GM19463 (cell line): ENCODE data around the gene ARPP21.
"Not testable (repeated sequence)": the region's sequence is repeated elsewhere in the genome, so short reads cannot be mapped to it uniquely, and the experiment has no call there.

Experiments
- ATAC-seq: cut with Tn5 transposase; IDR thresholded peaks from one replicate; pipeline ENCODE4 v1.9.1; 2021; ENCODE audit warnings: mild to moderate bottlenecking, moderate library complexity; ENCODE audit not compliant: unreplicated experiment

The ARPP21 gene

DNA sequence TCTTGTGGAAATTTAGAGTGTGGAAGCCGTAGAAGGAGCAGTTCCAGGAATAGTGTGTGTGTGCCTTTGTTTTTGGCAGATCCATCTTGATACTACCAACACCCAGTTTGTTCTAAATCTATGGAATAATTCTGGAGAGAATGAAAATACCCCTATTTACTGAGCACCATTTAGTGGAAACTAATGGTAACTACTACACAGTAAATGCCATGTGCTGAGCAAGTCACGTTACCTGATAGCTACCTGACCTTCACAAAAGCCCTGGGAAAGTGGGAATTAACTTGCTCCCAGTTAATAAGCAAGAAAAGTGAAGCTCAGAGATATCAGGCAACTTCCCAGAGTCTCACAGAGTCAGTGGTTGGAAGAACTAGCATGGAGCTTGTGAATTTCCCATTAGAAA, 137.7 kb downstream of the ARPP21 start:
- ATAC-seq = no peak

GRCh38 chr3:35777563-35778554, 138.5 kb downstream of the ARPP21 start:
- ATAC-seq = no peak

DNA sequence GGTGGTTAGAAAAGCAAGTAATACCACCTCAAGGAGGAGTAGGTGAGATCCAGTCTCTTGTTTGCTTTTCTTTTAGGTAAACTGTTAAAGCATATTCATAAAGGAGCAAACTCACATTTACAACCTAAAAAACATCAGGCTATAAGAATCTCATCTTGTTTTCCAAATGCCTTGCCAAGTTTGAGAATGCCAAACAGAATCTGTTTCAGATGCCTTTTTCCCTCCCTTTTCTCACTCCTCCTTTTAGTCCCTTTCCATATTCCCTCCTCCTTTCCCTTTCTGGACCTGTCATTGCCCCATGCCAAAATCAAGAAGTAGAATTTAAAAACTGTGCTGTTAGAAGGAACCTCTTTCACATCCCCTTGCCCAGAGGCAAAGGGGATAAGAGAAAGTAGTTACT, 140.3 kb downstream of the ARPP21 start:
- ATAC-seq = no peak

GRCh38 chr3:35780800-35781199, 141.5 kb downstream of the ARPP21 start:
- no peak for ATAC-seq

GRCh38 chr3:35781558-35781957, 142.2 kb downstream of the ARPP21 start:
- no peak for ATAC-seq

GRCh38 chr3:35782355-35782754, 143.0 kb downstream of the ARPP21 start:
- no peak for ATAC-seq

GRCh38 chr3:35784169-35784568, 144.8 kb downstream of the ARPP21 start:
- ATAC-seq = no peak

DNA sequence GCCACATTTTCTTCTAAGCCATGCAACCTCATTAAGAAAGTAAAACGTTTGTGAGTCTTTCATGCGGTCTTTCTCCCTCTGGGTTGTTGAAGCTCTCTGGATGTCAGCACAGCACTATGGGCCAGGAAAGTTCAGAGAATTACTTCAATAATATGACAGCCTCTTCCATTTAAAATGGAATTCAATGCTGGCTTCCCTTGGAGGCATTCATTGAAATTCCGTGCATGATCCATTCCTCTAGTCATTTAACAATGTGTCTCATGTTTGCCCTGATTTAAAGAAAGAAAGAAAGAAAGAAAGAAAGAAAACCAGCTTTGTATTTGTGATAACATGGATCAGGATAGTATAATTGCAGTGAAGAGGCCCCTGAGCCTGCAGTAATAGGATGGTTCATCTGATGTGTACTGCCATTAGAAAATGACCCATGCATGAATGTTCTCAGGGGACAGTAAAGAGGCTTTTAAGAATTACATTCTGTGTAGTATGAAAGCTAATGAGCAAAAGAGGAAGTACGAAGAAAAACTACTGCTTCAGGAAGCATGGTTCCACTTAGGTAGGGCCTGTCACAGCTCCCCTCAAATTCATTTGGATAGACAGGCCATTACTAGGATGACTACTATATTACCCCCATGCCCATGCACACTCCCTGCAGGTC, 146.0 kb downstream of the ARPP21 start:
- no peak for ATAC-seq

GRCh38 chr3:35787936-35788335, 148.6 kb downstream of the ARPP21 start:
- no peak for ATAC-seq

- ATAC-seq = no peak
Measured at GRCh38 chr3:35789042-35789831, 149.9 kb downstream of the ARPP21 start.

DNA sequence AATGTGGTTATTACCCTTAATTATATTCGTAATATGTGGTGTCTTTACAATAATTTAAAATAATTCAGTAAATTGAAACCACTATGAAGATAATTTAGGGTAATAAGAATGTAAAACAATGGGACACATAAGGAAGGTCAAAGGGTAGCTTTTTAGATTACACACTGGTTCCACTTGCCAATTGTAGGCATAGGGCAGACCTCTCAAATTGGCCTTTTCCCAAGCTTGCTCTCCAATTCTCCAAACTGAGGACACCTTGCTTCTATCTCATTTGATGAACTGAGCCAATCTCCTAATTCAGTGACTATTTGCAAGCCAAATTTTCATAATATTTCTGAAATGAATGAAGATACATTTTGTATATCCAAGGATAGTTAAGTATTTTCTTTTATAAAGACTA, 151.4 kb downstream of the ARPP21 start:
- ATAC-seq = no peak

DNA sequence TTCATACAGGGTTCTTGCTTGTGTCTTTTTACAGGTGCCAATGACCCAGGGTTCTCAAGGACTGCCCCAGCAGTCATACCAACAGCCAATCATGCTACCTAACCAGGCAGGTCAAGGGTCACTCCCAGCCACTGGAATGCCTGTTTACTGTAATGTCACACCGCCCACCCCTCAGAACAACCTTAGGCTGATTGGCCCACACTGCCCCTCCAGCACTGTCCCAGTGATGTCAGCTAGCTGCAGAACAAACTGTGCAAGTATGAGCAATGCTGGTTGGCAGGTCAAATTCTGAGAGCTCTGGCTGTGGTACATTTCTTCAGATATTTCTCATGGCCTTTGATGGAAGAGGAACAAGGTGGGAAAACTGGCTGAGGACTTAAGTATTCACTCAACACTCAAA, 154.3 kb downstream of the ARPP21 start:
- no peak for ATAC-seq

- ATAC-seq = no peak
Measured at GRCh38 chr3:35800960-35801459, 161.7 kb downstream of the ARPP21 start.

GRCh38 chr3:35814531-35814930, 175.2 kb downstream of the ARPP21 start:
- ATAC-seq = no peak

DNA sequence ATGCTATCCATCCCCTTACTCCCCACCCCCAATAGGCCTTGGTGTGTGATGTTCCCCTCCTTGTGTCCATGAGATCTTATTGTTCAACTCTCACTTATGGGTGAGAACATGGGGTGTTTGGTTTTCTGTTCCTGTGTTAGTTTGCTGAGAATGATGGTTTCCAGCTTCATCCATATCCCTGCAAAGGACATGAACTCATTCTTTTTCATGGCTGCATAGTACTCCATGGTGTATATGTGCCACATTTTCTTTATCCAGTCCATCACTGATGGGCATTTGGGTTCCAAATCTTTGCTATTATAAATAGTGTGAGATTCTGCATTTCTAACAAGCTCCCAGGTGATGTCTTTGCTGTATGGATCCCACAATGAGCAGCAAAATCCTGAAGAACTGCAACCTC, 176.5 kb downstream of the ARPP21 start:
- ATAC-seq = not testable (repeated sequence)

GRCh38 chr3:35817216-35817615, 177.9 kb downstream of the ARPP21 start:
- no peak for ATAC-seq

GRCh38 chr3:35832140-35832571, 192.8 kb downstream of the ARPP21 start:
- no peak for ATAC-seq
